DLD1 (cell line): ENCODE data around the gene GCSAML.

Experiments used
- in situ Hi-C: cut with HindIII; loops from 2 replicates; pipeline ENCODE4 v1.10.0; 2017; ENCODE audit warnings: low sequenced_read_pairs

Gene GCSAML

GRCh38 chr1:247562198-247562597, 13.3 kb downstream of the GCSAML start:
- in situ Hi-C loops: no loop called here

GRCh38 chr1:247574236-247574635, 25.3 kb downstream of the GCSAML start:
- in situ Hi-C loops: no loop called here

GRCh38 chr1:247574664-247575063, 25.7 kb downstream of the GCSAML start:
- in situ Hi-C loops: no loop called here

GRCh38 chr1:247576514-247576913, 27.6 kb downstream of the GCSAML start:
- in situ Hi-C loops: no loop called here

GRCh38 chr1:247578946-247579460, 30.1 kb downstream of the GCSAML start:
- in situ Hi-C loops: no loop called here

GRCh38 chr1:247588060-247588459, 39.1 kb downstream of the GCSAML start, which contains the start of gene OR2G2:
Gene OR2G2, plus strand, starts transcription at chr1:247588360. Its CDS starts 0 bp downstream, at chr1:247588360.
- in situ Hi-C loops: no loop called here

GRCh38 chr1:247605286-247605685, 56.4 kb downstream of the GCSAML start, which contains the start of gene OR2G3:
Gene OR2G3, plus strand, starts transcription at chr1:247605586. Its CDS starts 0 bp downstream, at chr1:247605586.
- in situ Hi-C loops: no loop called here

GRCh38 chr1:247613405-247613804, 64.5 kb downstream of the GCSAML start:
- in situ Hi-C loops: no loop called here

GRCh38 chr1:247614625-247615024, 65.7 kb downstream of the GCSAML start:
- in situ Hi-C loops: no loop called here
